ENCODE data around the gene CLCNKA. TPM values are rescaled to one million over a fixed set of nuclear protein-coding genes. Genes with fewer than 3 reads are reported as not detected.

The CLCNKA gene
- total RNA-seq, 1 donor from 2014 or later, result not detected

- intact Hi-C loops (cut with micrococcal nuclease), result no loop called here
Observed at GRCh38 chr1:16074217-16074616, 52.4 kb downstream of the CLCNKA start.

- intact Hi-C loops (cut with micrococcal nuclease), result loop anchor here (5.0 kb wide), 1 partner anchor 367 kb away; the partner anchor contains the start of gene NECAP2
Observed at GRCh38 chr1:16075337-16076030, 53.6 kb downstream of the CLCNKA start.

- intact Hi-C loops (cut with micrococcal nuclease), result loop anchor here (5.0 kb wide), 1 partner anchor 366 kb away; the partner anchor contains the start of gene NECAP2
Observed at GRCh38 chr1:16076031-16076864, 54.4 kb downstream of the CLCNKA start.

GRCh38 chr1:16076865-16077238 lies 55.0 kb downstream of the CLCNKA start:
- intact Hi-C loops (cut with micrococcal nuclease), result loop anchor here (5.0 kb wide), 1 partner anchor 365 kb away; the partner anchor contains the start of gene NECAP2

- intact Hi-C loops (cut with micrococcal nuclease), result loop anchor here (2.0 to 5.0 kb wide), 3 partner anchors 69 to 365 kb away; partner anchors contain the start of genes CPLANE2 and NECAP2
Observed at GRCh38 chr1:16077406-16078245, 55.8 kb downstream of the CLCNKA start.

- intact Hi-C loops (cut with micrococcal nuclease), result loop anchor here (1.0 to 5.0 kb wide), 6 partner anchors 70 to 363 kb away; partner anchors contain the start of genes CPLANE2 and NECAP2
Observed at GRCh38 chr1:16078925-16079656, 57.3 kb downstream of the CLCNKA start.

GRCh38 chr1:16080422-16081150 lies 58.8 kb downstream of the CLCNKA start:
- intact Hi-C loops (cut with micrococcal nuclease), result no loop called here

GRCh38 chr1:16081636-16082035 lies 59.8 kb downstream of the CLCNKA start:
- intact Hi-C loops (cut with micrococcal nuclease), result no loop called here

- intact Hi-C loops (cut with micrococcal nuclease), result no loop called here
Observed at GRCh38 chr1:16082283-16083038, 60.6 kb downstream of the CLCNKA start.

GRCh38 chr1:16083486-16083885 lies 61.6 kb downstream of the CLCNKA start:
- intact Hi-C loops (cut with micrococcal nuclease), result no loop called here

Other genes starting within 250 kb of the CLCNKA start
- 1.2 and 1.4 TPM in 2 replicates for gene UQCRHL, start 214.4 kb upstream of the CLCNKA start, total RNA-seq
- 67.3 and 68.4 TPM in 2 replicates for gene SPEN, start 174.3 kb upstream of the CLCNKA start, total RNA-seq
- 55.2 and 56.5 TPM in 2 replicates for gene ZBTB17, start 45.9 kb upstream of the CLCNKA start, total RNA-seq
- not detected in 2 replicates for gene SRARP, start 17.8 kb upstream of the CLCNKA start, total RNA-seq
- not detected in 2 replicates for gene HSPB7, start 4.0 kb upstream of the CLCNKA start, total RNA-seq
- gene CLCNKB, start 21.7 kb downstream of the CLCNKA start, total RNA-seq, result not detected in 2 replicates
- gene FAM131C, start 51.6 kb downstream of the CLCNKA start, total RNA-seq, result 1.2 and 1.3 TPM in 2 replicates
- gene EPHA2, start 134.0 kb downstream of the CLCNKA start, total RNA-seq, result not detected in 2 replicates
- 8.2 and 10.7 TPM in 2 replicates for gene ARHGEF19, start 190.6 kb downstream of the CLCNKA start, total RNA-seq
- gene CPLANE2, start 215.1 kb downstream of the CLCNKA start, total RNA-seq, result 6.1 and 6.4 TPM in 2 replicates

All from T-helper 1 cell treated with Interleukin-12 subunit alpha and Interleukin-12 subunit beta and Interleukin-4 antibody, amounts not matched to agents 30 ng/mL and 1 ng/mL, for 36 hours (primary cell).